ENCODE data around the gene SFTPD. TPM values are rescaled to one million over a fixed set of nuclear protein-coding genes. Genes with fewer than 3 reads are reported as not detected.
"Not testable (repeated sequence)": the region's sequence is repeated elsewhere in the genome, so short reads cannot be mapped to it uniquely, and the experiment has no call there.

Gene SFTPD
- total RNA-seq, 1 donor from 2014 or later, result 1.6 TPM

DNA sequence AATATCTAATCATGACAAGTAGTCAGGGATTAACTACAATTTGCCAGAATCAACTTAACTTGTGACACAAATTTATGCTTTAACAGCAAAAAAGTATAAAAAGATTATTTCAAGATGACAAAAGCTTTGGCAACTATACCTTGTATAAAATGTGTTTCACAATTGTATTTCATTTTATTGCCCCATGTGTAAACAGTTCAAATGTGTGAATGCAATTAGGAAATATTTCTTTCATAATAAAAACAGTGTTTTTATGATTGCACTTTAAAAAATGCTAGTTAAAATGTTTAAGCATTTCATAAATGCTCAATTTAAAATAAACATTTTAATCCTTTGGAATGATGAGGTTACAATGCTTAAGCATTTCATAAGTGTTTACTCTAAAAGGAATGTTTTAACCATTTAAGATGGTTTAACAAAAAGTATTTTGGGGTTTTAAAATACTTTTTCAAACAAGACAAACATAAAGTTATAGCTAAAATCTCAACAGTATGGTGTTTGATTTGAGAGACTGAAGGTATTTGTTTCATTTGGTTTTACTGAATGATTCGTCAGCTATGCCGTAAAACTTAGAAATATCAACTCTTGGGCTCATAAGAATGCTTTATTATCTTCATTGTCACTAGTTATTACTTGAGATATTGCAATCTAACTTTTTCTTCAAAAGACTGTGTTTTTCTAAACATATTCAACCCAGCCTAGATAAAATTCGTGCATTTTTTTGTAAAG lies 50.1 kb downstream of the SFTPD start:
- no peak for TF ChIP-seq CTCF (IDR thresholded peaks at IDR 0.05)
- Mint-ChIP-seq H3K27me3 (ENCODE audit: low read depth) (peaks cover 42% of the 10 kb centered on the region), H3K27ac (ENCODE audit: unreplicated experiment) (no peak overlapping the region), H3K9me3 (ENCODE audit: low read depth) (no peaks in the 10 kb centered on the region), H3K4me3 (ENCODE audit: unreplicated experiment) (no peak overlapping the region), H3K36me3 (ENCODE audit: low read depth) (no peaks in the 10 kb centered on the region), H3K4me1 (ENCODE audit: low read depth) (peaks cover 3% of the 10 kb centered on the region)
- DNase-seq (ENCODE audit: low spot score), result no peak

GRCh38 chr10:79892896-79893295 lies 56.0 kb downstream of the SFTPD start:
- peaks cover 51% of the 10 kb centered on the region for H3K27me3 Mint-ChIP-seq (ENCODE audit: low read depth)
- H3K4me1 Mint-ChIP-seq (ENCODE audit: low read depth); H3K27ac Mint-ChIP-seq (ENCODE audit: unreplicated experiment): not testable (repeated sequence)

GRCh38 chr10:79890469-79890868 lies 58.4 kb downstream of the SFTPD start:
- TF ChIP-seq CTCF (IDR thresholded peaks at IDR 0.05), result no peak
- peaks cover 2% of the 10 kb centered on the region for H3K36me3 Mint-ChIP-seq (ENCODE audit: low read depth)
- H3K4me1 Mint-ChIP-seq (ENCODE audit: low read depth), result no peaks in the 10 kb centered on the region
- DNase-seq (ENCODE audit: low spot score), result no peak
- peaks cover 53% of the 10 kb centered on the region for H3K27me3 Mint-ChIP-seq (ENCODE audit: low read depth)
- no peak overlapping the region for H3K4me3 Mint-ChIP-seq (ENCODE audit: unreplicated experiment)
- no peak overlapping the region for H3K27ac Mint-ChIP-seq (ENCODE audit: unreplicated experiment)
- H3K9me3 Mint-ChIP-seq (ENCODE audit: low read depth), result no peaks in the 10 kb centered on the region

More at GRCh38 chr10:79892896-79893295, 56.0 kb downstream of the SFTPD start:
- H3K9me3 Mint-ChIP-seq (ENCODE audit: low read depth); DNase-seq (ENCODE audit: low spot score); H3K4me3 Mint-ChIP-seq (ENCODE audit: unreplicated experiment); H3K36me3 Mint-ChIP-seq (ENCODE audit: low read depth): not testable (repeated sequence)

- not testable (repeated sequence) for H3K36me3 Mint-ChIP-seq (ENCODE audit: low read depth); H3K27ac Mint-ChIP-seq (ENCODE audit: unreplicated experiment); H3K4me3 Mint-ChIP-seq (ENCODE audit: unreplicated experiment); H3K4me1 Mint-ChIP-seq (ENCODE audit: low read depth); H3K9me3 Mint-ChIP-seq (ENCODE audit: low read depth); DNase-seq (ENCODE audit: low spot score)
- H3K27me3 Mint-ChIP-seq (ENCODE audit: low read depth), result peaks cover 52% of the 10 kb centered on the region
Observed at GRCh38 chr10:79888984-79889383, 59.9 kb downstream of the SFTPD start.

Other genes with a start within 250 kb of the SFTPD start
- 0.36 to 0.63 TPM (median 0.37 TPM) in 3 replicates for gene NUTM2B, start 245.9 kb downstream of the SFTPD start, total RNA-seq
- 0.52 to 0.80 TPM (median 0.74 TPM) in 3 replicates for gene NUTM2E, start 122.4 kb downstream of the SFTPD start, total RNA-seq
- 18.2 to 19.6 TPM (median 18.9 TPM) in 3 replicates for gene TMEM254, start 129.6 kb upstream of the SFTPD start, total RNA-seq
- gene PLAC9, start 183.6 kb upstream of the SFTPD start, total RNA-seq, result 121 to 198 TPM (median 193 TPM) in 3 replicates